Hematopoietic multipotent progenitor cell (in vitro differentiated cells): ENCODE results near the gene SLC39A11. TPM values are rescaled to one million over a fixed set of nuclear protein-coding genes. Genes with fewer than 3 reads are reported as not detected.
"Not testable (repeated sequence)": the region's sequence is repeated elsewhere in the genome, so short reads cannot be mapped to it uniquely, and the experiment has no call there.

Experiments used
- DNase-seq, 3 donors: peaks; one replicate each; pipeline ENCODE4 v3.0.0-alpha.2; 2011 to 2015; ENCODE audit warnings: low read depth in 2 of 3, low spot score in 2 of 3
- total RNA-seq: library from RNA; depleted of rRNA; stranded (reverse); fragments of >200 nt; gene quantifications from one replicate; pipeline ENCODE4 v1.2.3, GENCODE V29; 2012

The SLC39A11 gene
- total RNA-seq, 1 donor: 26.4 TPM

DNA sequence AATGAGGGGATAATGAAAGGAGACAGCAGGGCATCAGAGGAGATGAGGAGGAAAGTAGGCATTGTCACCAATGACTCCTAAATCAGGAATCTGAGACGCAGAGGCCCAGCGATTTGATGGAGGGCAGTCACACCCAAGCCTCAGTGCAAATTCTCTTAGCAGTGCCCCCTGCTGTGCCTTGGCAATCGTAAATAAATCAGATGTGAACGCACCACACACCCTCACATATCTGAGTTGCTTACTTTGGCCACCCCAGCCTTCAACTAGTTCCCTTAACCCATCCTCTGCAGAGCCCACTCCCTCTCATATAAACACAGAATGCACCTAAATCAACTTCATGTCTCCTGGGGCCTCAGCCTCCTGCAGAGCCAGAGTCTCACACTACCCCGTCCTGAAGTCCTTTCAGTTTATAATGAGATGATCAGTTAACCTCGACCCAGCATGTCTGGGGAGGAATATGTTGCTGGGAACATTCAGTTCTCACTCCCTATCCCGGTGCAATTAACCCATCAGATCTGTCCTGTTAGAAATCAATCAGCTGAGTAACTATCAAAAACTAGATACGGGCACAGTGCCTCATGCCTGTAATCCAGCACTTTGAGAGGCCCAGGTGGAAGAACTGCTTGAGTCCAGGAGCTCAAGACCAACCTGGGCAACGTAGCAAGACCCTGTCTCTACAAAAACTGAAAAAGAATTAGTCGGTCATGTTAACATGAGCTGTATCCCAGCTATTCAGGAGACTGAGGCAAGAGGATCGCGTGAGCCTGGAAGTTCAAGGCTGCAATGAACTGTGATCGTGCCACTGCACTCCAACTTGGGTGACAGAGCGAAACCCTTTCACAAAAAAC, 78.4 kb downstream of the SLC39A11 start:
- no peak for DNase-seq

DNA sequence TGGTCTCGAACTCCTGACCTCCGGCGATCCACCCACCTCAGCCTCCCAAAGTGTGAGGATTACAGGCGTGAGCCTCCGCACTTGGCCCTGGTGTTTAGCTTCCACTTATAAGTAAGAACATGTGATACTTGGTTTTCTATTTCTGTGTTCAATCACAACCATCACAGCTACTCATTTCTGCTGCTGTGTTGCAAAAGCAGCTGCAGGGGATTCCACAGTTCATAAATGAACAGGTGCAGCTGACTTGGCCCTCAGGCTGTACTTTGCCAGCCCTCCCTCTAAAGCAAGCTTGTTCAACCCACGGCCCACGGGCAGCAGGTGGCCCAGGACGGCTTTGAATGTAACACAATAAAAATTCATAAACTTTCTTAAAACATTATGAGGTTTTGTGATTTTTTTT, 79.2 kb downstream of the SLC39A11 start:
- DNase-seq: no peak

DNA sequence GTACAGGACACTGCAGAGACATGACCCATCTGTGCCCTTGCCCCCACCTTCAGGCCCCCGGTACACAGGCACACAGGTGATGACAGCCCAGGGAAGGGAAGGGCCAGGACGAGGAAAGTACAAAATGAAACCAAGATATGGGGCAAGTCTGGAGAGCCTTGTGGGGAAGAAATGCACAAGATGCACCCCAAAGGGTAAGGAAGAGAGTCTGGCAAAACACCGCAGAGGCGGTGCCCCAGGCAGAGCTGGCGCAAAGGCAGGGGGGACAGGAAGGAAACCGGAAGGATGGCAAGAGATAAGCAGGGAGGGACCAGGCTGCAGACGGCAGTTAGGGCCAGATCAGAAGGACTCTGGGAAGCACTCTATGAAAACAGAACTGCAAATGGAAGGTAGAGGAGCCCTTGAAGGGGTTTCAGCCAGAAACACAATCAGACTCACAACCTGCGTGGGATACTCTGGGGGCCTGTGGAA, 81.4 kb downstream of the SLC39A11 start:
- DNase-seq: peak in 2 of 3 donors; percentile 67 to 74

DNA sequence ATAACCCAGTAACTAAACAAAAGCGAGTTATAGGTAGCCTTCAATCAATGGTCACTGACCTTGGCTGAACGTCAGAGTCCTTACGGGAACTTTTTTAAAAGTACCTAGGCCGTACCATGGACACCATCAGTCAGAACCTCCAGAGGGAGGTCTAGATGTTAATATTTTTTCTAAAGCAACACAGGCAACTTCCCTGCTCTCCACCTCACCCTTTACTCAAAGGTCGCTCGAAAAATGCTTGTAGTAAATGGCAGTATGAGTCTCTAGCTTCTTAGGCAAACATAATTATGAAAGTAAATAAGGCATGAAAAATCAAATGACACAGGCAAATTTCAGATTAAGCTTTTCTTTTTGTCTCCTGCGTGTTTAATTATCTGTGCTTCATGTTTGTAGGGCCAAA, 82.1 kb downstream of the SLC39A11 start:
- DNase-seq: no peak

DNA sequence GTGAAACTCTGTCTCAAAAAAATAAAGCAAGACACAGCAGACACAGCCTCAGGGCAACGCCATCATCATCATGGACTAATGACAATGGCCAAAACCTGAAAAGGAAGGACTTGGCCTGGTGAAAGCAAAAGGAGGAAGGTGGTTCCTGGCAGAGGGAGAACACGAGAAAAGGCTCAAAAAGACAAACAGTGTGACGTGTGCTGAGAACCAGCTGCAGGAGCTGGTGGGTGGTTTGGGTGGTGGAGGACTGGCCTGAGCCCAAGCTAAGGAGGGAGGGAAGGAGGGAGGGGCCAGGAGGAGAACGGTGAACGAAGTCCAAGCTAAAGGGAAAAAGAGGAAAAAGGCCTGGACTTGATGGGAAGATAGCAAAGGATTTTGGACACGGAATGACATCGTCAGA, 85.1 kb downstream of the SLC39A11 start:
- no peak for DNase-seq

DNA sequence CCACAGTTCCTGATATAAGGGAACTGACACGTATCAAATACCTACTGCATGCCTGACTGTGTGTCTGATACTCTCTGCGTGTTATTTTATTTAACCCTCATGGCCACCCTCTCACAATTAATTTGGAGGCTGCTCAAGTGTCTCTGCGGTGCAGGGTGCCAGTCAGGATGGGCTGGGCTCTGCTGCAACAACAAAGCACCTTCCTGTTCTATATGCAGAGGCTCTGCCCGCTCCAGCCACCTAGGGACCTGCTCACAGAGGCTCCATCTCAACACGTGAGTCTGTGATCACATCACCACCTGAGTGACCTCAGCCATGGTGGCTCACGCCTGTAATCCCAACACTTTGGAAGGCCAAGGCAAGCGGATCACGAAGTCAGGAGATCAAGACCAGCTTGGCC, 87.1 kb downstream of the SLC39A11 start:
- DNase-seq: no peak

DNA sequence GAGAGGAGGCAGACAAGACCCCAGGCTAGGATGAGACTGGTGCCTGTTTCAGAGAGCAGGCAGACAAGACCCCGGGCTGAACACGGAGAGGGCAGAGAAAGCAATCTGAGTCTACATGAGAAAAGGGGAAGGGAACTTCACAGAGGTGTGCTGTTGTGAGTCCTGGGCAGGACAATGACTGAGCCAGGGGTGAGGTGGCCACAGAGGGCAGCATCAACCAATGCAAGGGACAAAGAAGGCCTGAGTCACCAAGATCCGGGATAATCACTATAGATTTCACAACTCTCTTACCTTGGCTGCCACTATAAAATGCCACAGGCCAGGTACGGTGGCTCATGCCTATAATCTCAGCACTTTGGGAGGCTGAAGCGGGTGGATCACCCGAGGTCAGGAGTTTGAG, 89.0 kb downstream of the SLC39A11 start:
- DNase-seq: no peak

DNA sequence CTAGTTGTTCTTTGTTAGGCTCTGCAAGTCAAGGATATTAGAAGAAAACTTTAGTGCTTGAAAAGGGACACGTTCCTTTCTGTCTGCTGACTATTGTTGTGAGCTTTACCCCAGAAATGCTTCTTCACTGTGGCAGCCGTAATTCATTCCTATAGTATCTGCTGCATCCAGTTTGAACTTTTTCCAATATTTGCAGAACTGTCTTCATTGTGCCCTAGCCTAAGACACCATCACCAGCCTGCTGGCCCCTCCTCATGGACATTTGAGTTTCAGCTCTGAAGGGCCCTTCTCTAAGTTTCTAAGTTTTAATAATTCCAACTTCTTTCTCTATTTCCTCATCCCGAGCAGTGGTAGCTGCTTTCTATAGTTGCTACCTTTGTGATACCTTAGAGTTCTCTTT, 91.7 kb downstream of the SLC39A11 start:
- DNase-seq: no peak

DNA sequence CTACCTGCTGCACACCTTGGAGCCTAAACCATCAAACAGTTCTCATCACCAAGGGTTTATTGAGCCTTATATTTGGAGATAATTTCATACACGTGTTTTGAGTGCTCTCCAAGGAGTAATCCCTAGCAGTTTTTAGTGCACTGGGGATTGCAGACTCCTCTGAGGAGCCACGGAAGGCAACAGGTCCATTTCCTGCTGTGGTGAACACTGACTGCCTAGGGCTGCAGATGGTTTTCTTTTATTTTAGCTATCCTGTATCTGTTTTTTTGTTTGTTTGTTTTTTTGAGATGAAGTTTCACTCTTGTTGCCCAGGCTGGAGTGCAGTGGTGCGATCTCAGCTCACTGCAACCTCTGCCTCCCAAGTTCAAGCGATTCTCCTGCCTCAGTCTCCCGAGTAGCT, 93.0 kb downstream of the SLC39A11 start:
- not testable (repeated sequence) for DNase-seq

DNA sequence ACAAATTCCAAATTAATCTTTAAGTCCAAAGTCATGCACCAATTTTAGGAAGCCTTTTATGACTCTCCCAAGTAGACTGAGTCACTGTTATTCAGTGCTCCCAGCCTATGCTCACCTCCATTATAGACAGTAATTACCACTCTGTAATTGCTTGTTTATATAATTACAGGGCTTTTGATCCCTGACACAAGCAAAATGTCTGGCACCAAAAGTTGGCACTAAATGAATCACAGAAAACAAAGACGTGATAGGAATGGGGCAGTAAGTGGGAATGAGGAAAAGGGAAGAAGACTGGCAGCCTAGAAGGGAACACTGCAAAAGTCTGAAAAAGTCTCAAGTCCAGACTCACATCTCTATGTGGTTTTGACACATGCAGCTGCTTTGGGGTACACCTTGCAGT, 94.1 kb downstream of the SLC39A11 start:
- no peak for DNase-seq

DNA sequence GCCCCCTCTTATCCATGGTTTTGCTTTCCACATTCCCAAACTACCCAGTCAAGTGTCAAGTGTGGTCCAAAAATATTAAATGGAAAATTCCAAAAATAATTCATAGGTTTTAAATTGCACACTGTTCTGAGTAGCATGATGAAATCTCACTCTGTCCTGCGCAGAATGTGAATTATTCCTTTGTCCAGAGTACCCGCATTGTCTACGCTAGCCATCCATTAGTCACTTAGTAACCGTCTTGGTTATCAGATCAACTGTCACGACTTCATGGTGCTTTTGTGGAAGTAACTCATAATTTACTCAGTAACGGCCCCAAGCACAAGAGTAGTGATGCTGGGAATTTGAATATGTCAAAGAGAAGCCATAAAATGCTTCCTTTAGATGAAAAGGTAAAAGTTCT, 94.9 kb downstream of the SLC39A11 start:
- no peak for DNase-seq

DNA sequence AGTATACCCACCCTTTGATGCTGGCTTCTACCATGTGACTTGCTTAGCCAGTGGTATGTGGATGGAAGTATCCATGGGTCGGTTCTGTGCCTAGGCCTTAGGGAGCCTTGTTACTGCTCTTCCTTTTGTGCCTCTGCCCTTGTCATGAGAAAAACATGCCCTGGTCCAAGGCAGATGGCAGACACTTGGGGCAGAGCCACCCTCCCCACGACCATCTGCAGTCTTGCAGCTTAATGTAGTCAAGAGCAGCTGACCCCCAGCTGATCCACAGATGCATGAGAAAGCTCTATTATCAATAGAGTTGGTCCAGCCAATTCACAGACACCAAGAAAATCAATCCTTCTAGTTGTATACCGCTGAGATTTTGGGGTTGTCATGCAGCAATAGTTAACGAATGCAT, 95.7 kb downstream of the SLC39A11 start:
- DNase-seq: no peak

DNA sequence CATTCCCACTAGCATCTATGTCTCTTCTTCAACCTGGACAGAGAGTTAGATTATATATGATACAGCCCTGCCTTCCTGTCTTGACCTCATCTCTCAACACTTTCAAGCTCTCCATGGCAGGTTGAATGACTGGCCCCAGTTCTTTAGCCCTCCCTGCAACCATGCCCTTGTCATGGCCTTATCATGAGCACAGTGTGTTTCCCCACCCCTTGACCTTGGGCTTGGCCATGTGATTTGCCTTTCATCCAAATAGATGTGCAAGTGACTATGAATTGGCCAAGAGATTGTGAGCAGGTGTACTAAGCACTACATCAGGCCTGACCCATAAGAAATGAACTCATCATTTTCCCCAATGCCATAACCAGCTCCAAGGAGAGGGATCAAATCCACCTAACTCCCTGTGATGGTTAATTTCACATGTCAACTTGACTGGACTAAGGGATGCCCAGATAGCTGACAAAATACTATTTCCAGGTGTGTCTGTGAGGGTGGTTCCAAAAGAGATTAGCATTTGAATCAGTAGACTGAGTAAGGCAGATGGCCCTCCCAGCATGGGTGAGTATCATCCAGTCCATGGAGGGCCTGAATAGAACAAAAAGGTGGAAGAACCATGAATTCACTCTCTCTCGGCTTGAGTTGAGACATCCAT, 97.4 kb downstream of the SLC39A11 start:
- DNase-seq: no peak

DNA sequence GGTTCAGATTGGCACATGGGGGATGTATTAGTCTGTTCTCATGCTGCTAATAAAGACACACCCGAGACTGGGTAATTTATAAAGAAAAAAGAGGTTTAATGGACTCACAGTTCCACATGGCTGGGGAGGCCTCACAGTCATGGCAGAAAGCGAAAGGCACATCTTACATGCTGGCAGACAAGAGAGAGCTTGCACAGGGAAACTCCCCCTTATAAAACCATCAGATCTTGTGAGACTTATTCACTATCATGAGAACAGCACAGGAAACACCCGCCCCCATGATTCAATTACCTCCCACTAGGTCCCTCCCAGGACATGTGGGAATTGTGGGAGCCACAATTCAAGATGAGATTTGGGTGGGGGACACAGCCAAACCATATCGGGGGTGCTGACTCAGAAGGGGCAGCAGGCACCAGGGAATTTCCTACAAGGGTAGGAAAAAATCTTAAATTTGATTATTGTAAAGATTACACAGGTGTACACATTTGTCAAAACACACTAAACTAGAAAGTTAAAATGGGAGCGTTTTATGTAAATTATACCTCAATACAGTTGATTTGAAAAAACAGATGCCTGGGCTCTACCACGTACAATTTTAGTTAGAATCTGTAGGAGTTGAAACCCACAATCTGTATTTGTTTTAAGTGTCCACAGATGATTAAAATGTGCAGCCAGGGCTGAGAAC, 99.6 kb downstream of the SLC39A11 start:
- not testable (repeated sequence) for DNase-seq

DNA sequence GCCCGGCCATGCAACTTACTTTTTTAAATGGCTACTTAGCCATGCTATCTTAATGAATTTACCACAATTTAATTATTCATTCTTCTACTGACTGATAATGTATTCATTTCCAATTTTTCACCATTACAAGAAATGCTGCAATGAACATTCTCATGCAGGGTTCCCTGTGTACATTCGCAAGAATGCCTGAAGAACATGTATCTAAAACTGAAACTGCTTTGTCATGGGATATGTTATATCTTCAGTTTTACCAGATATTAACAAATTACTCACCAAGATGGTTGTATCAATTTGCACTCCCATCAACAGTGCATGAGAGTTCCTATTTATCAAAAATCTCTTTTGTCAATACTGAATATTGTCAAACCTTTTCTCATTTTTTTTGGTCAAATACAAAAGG, 100.8 kb downstream of the SLC39A11 start:
- DNase-seq: no peak

DNA sequence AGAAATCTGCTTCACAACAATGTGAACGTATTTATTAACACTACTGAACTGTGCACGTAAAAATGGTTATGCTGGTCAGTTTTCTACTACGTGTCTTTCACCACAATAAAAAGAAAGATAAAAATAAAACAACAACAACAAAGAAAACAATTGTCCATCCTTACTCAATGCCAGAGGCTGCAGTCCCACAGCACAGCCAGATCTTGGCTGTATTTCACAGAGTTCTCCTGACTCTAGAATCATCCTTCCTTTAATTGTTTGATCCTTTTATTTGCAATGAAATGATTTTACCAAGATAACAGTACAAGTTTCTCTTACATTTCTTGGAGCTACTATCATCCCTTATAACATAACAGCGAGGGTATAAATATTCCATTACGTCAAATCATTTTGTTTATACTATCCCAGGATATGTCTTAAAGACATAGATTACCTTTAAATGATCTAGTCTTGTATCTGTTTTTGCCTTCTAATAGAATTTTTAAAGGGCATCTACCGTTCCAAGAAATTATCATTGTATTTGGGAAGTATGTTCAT, 103.3 kb downstream of the SLC39A11 start:
- DNase-seq: no peak

DNA sequence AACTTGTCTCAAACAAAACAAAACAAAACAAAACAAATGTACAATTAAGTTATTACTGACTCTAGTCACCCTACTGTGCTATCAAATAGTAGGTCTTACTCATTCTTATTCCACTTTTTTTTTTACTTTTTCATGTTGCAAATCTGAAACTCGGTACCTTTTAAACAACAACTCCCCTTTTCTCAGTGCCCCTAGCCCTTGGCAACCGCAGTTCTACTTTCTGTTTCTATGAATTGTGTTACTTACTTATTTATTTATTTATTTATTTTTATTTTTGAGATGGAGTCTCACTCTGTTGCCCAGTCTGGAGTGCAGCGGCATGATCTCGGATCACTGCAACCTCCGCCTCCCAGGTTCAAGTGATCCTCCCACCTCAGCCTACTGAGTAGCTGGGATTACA, 104.0 kb downstream of the SLC39A11 start:
- no peak for DNase-seq

DNA sequence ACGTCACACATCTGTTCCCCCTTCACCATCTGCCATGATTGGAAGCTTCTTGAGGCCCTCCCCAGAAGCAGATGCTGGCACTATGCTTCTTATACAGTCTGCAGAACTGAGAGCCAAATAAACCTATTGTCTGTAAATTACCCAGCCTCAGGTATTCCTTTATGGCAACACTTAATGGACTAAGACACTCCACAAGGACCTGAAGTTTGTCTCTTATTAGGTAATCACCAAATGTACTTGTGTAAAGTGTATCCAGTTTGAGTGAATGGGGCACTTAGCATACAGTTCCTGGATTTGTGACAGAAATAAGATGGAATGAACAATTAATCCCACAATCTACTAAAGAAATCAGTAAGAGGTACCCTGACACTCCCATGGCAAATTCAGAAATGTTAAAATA, 105.3 kb downstream of the SLC39A11 start:
- no peak for DNase-seq

DNA sequence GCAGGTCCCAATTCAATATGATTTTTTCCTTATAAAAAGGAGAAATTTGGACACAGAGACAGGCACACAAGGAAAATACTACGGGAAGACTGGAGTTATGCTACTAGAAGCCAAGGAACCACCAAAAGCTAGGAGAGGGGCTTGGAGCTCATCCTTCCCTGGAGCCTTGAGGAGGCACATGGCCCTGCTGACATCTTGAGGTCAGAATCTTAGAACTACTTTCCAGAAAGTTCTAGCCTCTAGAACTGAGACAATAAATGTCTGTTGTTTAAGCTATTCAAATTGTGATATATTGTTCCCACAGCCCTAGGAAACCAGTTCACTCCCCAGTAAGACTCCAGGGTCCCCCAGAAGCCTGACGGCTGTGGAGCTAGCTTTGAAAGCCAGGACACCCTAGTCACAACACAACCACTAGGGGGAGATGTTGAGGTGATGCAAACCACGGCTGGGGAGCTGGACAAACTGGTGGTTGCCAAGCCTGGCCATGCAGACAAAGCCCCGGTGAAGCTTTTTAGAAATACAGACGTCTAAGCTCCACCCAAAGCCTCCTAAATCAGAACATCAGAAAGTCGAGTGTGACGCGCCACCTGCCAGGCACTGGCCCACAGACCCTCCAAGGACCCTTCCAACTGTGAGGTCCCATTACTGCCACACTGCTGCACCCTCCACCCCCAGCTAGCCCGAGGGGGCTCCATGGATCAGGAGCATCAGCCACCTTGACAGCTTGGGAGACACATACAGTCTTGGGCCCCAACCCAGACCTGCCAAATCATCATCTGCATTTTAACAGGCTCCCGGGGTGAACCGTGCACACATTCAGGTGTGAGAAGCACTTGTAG, 106.4 kb downstream of the SLC39A11 start:
- DNase-seq: peak; percentile 10 to 81 (median 57)

DNA sequence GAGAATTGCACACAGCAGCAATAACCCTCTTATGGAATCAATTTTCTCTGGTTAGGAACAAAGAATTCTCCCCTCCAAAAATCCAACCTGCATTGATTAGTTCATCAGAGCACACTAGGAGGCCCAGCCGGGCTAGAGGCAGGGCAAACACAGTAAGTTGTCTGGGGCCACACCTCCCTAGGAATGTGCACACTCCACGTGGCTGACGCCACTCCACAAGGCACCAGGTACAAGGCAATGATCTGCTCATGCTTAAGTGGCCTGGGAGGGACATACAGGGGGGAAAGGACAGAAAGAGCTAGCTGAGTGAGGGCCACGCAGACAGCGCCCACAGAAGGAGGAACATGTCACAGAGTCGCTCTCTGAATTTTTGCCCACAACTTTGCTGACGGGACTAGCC, 107.6 kb downstream of the SLC39A11 start:
- DNase-seq: no peak
